ENCODE measurements around the gene WDR5.

WDR5 gene

DNA sequence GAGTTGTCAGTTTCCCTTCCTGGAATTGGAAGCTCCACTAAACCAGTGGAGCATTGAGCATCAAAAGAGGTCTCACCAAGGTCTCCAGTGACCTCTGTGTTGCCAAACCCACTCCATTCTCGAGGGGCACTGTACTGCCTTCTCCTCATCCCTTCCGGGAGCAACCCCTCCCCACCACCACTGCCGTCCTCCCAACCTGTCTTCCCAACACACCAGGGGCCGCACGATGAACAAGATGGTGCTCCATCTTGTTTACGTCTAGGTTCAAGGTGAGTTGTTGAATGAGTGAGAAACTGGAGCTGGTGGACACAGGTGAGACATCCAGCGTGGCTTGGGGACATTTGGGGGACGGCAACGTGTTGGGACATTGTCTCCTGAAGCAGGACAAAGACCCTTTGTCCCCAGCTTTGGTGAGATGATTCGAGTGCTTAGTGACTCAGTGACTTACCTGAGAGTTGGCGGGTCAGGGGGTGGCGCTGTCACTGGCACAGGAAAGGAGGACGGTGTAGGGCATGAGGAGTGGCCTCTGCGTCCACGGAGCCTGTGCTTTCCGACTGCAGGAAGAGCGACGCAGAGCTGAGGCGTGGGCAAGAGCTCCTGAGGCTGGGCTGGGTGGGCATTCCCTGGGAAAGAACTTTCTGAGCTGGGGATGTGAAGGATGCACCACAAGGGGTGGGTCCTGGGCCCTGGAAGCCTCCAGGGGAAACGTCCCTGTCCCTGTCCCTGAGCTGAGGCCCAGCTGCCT lies 73.3 kb downstream of the WDR5 start:
- DNase-seq (ENCODE audit: low spot score): no peak

Measured in HuH-7 (cell line).